HG03135 (cell line): Measurements from ENCODE around the gene RTKN2.
"Not testable (repeated sequence)": the region's sequence is repeated elsewhere in the genome, so short reads cannot be mapped to it uniquely, and the experiment has no call there.

ENCODE experiments used
- ATAC-seq: cut with Tn5 transposase; IDR thresholded peaks from one replicate; pipeline ENCODE4 v1.9.1; 2021; ENCODE audit warnings: mild to moderate bottlenecking, moderate library complexity; ENCODE audit not compliant: unreplicated experiment

RTKN2 gene

GRCh38 chr10:62268399-62269114, at the start of gene RTKN2:
RTKN2 (minus strand) TSS chr10:62268844; CDS start chr10:62268610, 234 bp downstream.
- peak; percentile 63 for ATAC-seq

- ATAC-seq, result no peak
Measured at GRCh38 chr10:62317257-62317656, 48.6 kb upstream of the RTKN2 start.

- ATAC-seq, result no peak
Measured at GRCh38 chr10:62309254-62309653, 40.6 kb upstream of the RTKN2 start.

GRCh38 chr10:62308101-62308500, 39.5 kb upstream of the RTKN2 start:
- no peak for ATAC-seq

GRCh38 chr10:62307635-62308034, 39.0 kb upstream of the RTKN2 start:
- ATAC-seq, result no peak

GRCh38 chr10:62306663-62307062, 38.0 kb upstream of the RTKN2 start:
- no peak for ATAC-seq

- no peak for ATAC-seq
Measured at GRCh38 chr10:62305813-62306212, 37.2 kb upstream of the RTKN2 start.

- ATAC-seq, result no peak
Measured at GRCh38 chr10:62303922-62304321, 35.3 kb upstream of the RTKN2 start.

- no peak for ATAC-seq
Measured at GRCh38 chr10:62302760-62303159, 34.1 kb upstream of the RTKN2 start.

GRCh38 chr10:62297857-62298256, 29.2 kb upstream of the RTKN2 start:
- no peak for ATAC-seq

GRCh38 chr10:62284221-62284620, 15.6 kb upstream of the RTKN2 start:
- no peak for ATAC-seq

- not testable (repeated sequence) for ATAC-seq
Measured at GRCh38 chr10:62281348-62281747, 12.7 kb upstream of the RTKN2 start.

GRCh38 chr10:62280392-62280791, 11.7 kb upstream of the RTKN2 start:
- not testable (repeated sequence) for ATAC-seq

GRCh38 chr10:62278441-62278910, 9.8 kb upstream of the RTKN2 start:
- no peak for ATAC-seq

GRCh38 chr10:62277971-62278370, 9.3 kb upstream of the RTKN2 start:
- ATAC-seq, result no peak

GRCh38 chr10:62270020-62270419, 1.4 kb upstream of the RTKN2 start:
- no peak for ATAC-seq

- ATAC-seq, result no peak
Measured at GRCh38 chr10:62268027-62268398, 631 bp downstream of the RTKN2 start.

GRCh38 chr10:62266611-62267010, 2.0 kb downstream of the RTKN2 start:
- no peak for ATAC-seq

- ATAC-seq, result no peak
Measured at GRCh38 chr10:62266147-62266546, 2.5 kb downstream of the RTKN2 start.

- ATAC-seq, result no peak
Measured at GRCh38 chr10:62264702-62265436, 3.8 kb downstream of the RTKN2 start.

GRCh38 chr10:62264126-62264525, 4.5 kb downstream of the RTKN2 start:
- no peak for ATAC-seq

- no peak for ATAC-seq
Measured at GRCh38 chr10:62261666-62262065, 7.0 kb downstream of the RTKN2 start.
